Measurements from ENCODE around the gene L3HYPDH.

The L3HYPDH gene

GRCh38 chr14:59425322-59425935 lies 58.8 kb downstream of the L3HYPDH start:
- DNase-seq (ENCODE audit: low spot score): no peak

DNA sequence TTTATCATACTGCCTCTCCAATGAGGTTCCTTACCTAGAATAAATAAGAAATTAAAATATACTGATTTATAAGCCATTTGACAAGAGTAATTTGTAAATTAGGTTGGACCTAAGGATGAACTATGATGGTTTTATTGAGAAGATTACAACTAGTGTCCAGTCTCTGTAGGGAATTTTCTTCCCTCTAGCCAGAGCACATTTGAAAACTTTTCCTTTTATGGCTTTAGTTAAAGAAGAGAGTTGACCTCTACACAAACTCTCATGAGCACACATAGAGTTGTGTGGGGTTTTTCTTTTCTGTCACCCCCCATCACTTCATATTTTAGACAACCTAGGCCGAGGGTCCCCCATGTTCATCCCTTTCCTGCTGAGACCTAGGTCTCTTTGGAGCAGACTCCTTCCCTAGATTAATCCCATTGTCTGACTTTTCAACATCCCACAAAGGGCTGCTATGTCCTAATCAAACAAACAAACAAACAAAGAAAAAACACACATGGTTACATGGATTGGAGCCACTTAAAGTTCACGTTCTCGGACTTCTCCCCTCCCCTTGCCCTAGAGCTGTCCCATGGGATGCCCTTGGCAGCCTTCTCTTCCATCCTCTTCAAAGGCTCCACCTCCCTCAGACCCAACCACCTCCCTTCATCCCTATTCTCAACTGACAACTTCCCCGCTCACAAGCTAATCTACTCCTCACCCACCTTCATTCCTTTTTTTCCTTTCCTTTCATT lies 59.7 kb downstream of the L3HYPDH start:
- no peak for DNase-seq (ENCODE audit: low spot score)

Measured in RKO (cell line).